Endothelial cell (in vitro differentiated cells): ENCODE measurements around the gene HDGFL2. TPM values are rescaled to one million over a fixed set of nuclear protein-coding genes. Genes with fewer than 3 reads are reported as not detected.

ENCODE experiments used
- DNase-seq: peaks from one replicate; pipeline ENCODE4 v3.0.0; 2021; ENCODE audit warnings: low spot score
- H3K27ac Mint-ChIP-seq: one replicate; pipeline ENCODE4 v1.8.0; 2021; ENCODE audit warnings: mixed read lengths, inconsistent platforms; ENCODE audit not compliant: unreplicated experiment
- H3K27me3 Mint-ChIP-seq: one replicate; pipeline ENCODE4 v1.8.0; 2021; ENCODE audit warnings: mild to moderate bottlenecking, moderate library complexity, mixed read lengths, inconsistent platforms; ENCODE audit not compliant: unreplicated experiment
- H3K36me3 Mint-ChIP-seq: one replicate; pipeline ENCODE4 v1.8.0; 2021; ENCODE audit warnings: mild to moderate bottlenecking, low read depth, mixed read lengths, inconsistent platforms; ENCODE audit not compliant: unreplicated experiment
- H3K4me1 Mint-ChIP-seq: one replicate; pipeline ENCODE4 v1.8.0; 2021; ENCODE audit warnings: mild to moderate bottlenecking, mixed read lengths, inconsistent platforms; ENCODE audit not compliant: unreplicated experiment
- H3K4me3 Mint-ChIP-seq: one replicate; pipeline ENCODE4 v1.8.0; 2021; ENCODE audit warnings: mild to moderate bottlenecking, mixed read lengths, inconsistent platforms; ENCODE audit not compliant: unreplicated experiment
- H3K9me3 Mint-ChIP-seq: one replicate; pipeline ENCODE4 v1.8.0; 2021; ENCODE audit warnings: mixed read lengths, inconsistent platforms; ENCODE audit not compliant: unreplicated experiment
- microRNA-seq: library from miRNA; unstranded; fragments of <30 nt; microRNA quantifications from one replicate; pipeline ENCODE4, GENCODE V29; 2020; ENCODE audit not compliant: unreplicated experiment
- total RNA-seq: library from RNA; stranded (reverse); fragmentation: NEBNext Ultra II Directional; extraction: Animal tissue kit (Norgen Biotek cat#: 25700); gene quantifications from one replicate; pipeline ENCODE4 v1.2.1, GENCODE V29; 2021; ENCODE audit not compliant: unreplicated experiment
- TF ChIP-seq, protein P1 (sequence below): fragments of 200-600 bp; sonication (generic); IDR thresholded peaks from one replicate; pipeline ENCODE4 v1.5.0; 2021; ENCODE audit warnings: antibody characterized with exemption; ENCODE audit not compliant: unreplicated experiment

HDGFL2 gene
- total RNA-seq, 1 donor from 2014 or later: 107 TPM

DNA sequence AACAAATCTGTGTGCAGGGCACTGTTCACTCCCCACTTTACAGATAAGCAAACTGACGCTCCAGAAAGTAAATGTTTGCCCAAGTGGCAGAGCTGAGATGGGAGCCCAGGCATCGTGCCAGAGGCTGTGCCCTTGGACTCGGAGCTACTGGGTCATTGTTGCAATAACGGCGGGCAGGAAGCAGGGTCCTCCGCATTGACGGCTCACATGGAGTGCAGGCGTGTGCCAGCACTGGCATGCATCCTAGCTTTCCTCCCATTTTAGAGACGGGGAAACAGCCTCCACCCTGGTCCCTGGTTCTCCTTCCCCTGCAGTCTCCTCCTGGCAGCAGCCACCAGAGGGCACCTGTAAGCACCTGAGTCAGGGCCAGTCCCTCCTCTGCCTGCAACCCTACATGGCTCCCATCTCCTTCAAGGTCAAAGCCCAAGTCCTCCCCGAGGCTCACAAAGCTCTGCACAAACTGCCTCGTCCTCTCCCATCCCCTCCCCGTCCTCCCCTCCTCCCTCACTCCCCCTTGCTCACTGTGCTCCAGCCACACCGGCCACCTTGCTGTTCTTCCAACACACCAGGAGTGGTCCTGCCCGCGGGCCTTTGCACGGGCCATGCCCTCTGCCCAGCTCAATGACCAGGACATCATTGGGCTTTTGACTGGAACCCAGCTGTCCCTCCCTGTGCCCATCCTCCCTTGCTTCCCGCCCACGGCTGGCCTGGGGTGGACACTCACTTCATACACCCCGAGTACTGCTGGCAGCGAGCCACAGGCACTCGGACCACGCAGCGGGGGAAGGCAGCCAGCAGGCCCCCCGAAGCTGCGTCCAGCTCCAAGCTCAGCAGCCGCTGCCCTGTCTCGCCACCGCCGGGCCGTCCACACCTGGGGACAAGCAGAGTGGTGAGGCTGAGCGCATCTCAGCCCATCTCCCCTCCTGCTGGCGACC is 75.5 kb downstream of the HDGFL2 start:
- Mint-ChIP-seq H3K36me3 (peaks cover 17% of the 10 kb centered on the region), H3K4me3 (no peak overlapping the region), H3K27me3 (peaks cover 5% of the 10 kb centered on the region), H3K9me3 (no peaks in the 10 kb centered on the region), H3K27ac (no peak overlapping the region), H3K4me1 (peaks cover 3% of the 10 kb centered on the region)
- TF ChIP-seq, protein P1, sequence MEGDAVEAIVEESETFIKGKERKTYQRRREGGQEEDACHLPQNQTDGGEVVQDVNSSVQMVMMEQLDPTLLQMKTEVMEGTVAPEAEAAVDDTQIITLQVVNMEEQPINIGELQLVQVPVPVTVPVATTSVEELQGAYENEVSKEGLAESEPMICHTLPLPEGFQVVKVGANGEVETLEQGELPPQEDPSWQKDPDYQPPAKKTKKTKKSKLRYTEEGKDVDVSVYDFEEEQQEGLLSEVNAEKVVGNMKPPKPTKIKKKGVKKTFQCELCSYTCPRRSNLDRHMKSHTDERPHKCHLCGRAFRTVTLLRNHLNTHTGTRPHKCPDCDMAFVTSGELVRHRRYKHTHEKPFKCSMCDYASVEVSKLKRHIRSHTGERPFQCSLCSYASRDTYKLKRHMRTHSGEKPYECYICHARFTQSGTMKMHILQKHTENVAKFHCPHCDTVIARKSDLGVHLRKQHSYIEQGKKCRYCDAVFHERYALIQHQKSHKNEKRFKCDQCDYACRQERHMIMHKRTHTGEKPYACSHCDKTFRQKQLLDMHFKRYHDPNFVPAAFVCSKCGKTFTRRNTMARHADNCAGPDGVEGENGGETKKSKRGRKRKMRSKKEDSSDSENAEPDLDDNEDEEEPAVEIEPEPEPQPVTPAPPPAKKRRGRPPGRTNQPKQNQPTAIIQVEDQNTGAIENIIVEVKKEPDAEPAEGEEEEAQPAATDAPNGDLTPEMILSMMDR: no peak
- no peak for DNase-seq

DNA sequence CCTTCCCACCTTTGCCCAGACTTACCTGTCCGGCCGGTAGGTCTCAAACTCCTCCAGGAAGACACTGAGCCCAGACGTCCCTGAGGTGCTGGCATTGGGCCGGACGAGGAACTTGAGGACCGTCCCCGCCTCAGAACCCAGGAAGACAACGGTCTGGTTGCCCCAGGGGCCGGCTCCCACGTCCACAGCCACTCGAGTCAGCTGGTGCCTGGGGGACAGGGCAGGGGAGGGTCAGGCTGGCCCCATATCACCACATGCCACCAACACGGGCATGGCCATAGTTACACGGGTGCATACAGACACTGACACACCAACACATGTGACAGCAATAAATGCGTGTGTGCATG is 76.1 kb downstream of the HDGFL2 start:
- TF ChIP-seq, protein P1: no peak
- no peaks in the 10 kb centered on the region for H3K9me3 Mint-ChIP-seq
- H3K27ac Mint-ChIP-seq: no peak overlapping the region
- peaks cover 21% of the 10 kb centered on the region for H3K36me3 Mint-ChIP-seq
- H3K4me1 Mint-ChIP-seq: peaks cover 6% of the 10 kb centered on the region
- peaks cover 7% of the 10 kb centered on the region for H3K27me3 Mint-ChIP-seq
- no peak overlapping the region for H3K4me3 Mint-ChIP-seq
- DNase-seq: no peak

DNA sequence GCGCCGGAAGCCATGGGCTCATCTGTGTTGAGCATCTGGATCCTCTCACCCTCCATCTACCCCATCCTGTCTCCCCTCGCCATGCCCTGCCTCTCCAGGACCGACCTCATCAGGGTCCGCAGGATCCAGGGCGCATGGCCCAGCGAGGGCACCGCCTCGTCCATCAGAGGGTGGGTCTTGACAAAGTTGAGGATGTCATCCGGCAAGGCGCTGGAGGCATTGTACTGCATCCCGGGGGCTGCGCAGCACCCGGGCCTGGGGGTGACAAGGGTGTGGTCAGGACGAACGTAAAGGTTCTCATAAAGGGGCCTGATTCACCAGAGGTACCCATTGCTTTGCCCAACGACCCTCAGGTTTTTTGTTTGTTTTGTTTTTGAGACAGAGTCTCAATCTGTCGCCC is 77.9 kb downstream of the HDGFL2 start:
- Mint-ChIP-seq H3K9me3 (no peaks in the 10 kb centered on the region), H3K27me3 (peaks cover 8% of the 10 kb centered on the region), H3K4me1 (peaks cover 6% of the 10 kb centered on the region), H3K36me3 (peaks cover 32% of the 10 kb centered on the region), H3K4me3 (peak overlapping the region; percentile 67), H3K27ac (no peak overlapping the region)
- DNase-seq: no peak
- TF ChIP-seq, protein P1: no peak

DNA sequence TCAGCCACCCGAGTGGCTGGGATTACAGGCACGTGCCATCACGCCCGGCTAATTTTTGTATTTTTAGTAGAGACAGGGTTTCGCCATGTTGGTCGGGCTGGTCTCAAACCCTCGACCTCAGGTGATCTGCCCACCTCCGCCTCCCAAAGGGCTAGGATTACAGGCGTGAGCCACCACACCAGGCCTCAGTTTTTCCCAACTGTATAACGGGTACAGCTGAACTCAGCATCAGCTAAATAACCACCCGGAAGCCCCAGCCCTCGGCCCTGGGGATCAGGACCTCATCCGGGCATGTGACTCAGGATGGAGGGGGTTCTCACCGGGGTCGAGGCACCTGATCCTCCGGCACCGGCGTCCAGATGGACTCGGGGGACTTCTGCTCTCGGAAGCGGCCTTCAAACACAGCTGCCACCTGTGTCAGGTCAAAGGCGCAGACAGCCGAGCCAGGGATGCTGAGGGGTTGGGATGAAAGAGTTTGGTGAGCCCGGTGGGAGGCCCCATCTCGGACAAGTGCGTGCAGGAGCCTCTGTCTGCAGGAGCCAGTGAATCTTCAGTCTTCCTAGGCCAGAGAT is 78.5 kb downstream of the HDGFL2 start:
- TF ChIP-seq, protein P1: no peak
- H3K4me3 Mint-ChIP-seq: no peak overlapping the region
- peaks cover 6% of the 10 kb centered on the region for H3K4me1 Mint-ChIP-seq
- H3K36me3 Mint-ChIP-seq: peaks cover 32% of the 10 kb centered on the region
- no peaks in the 10 kb centered on the region for H3K9me3 Mint-ChIP-seq
- no peak overlapping the region for H3K27ac Mint-ChIP-seq
- no peak for DNase-seq
- peaks cover 8% of the 10 kb centered on the region for H3K27me3 Mint-ChIP-seq

Small RNAs within 50 kb of the gene (microRNA-seq; reads per million reads assigned to microRNA genes)
- gene MIR4746: 10.6 reads per million, percentile 59 among the genes with 10 or more reads in this experiment

Other genes starting within 250 kb of the HDGFL2 start
- 9.7 TPM for gene EBI3, start 242.8 kb upstream of the HDGFL2 start, total RNA-seq
- gene YJU2, start 225.2 kb upstream of the HDGFL2 start, total RNA-seq: 15.4 TPM
- gene SHD, start 193.0 kb upstream of the HDGFL2 start, total RNA-seq: 0.90 TPM
- gene TMIGD2, start 169.9 kb upstream of the HDGFL2 start, total RNA-seq: not detected
- gene FSD1, start 167.7 kb upstream of the HDGFL2 start, total RNA-seq: 19.0 TPM
- 66.2 TPM for gene STAP2, start 133.5 kb upstream of the HDGFL2 start, total RNA-seq
- 18.3 TPM for gene MPND, start 128.7 kb upstream of the HDGFL2 start, total RNA-seq
- 128 TPM for gene SH3GL1, start 71.8 kb upstream of the HDGFL2 start, total RNA-seq
- gene CHAF1A, start 69.7 kb upstream of the HDGFL2 start, total RNA-seq: 29.8 TPM
- gene UBXN6, start 14.5 kb upstream of the HDGFL2 start, total RNA-seq: 45.7 TPM
- gene PLIN4, start 46.2 kb downstream of the HDGFL2 start, total RNA-seq: 0.13 TPM
- 0.64 TPM for gene PLIN5, start 62.9 kb downstream of the HDGFL2 start, total RNA-seq
- gene LRG1, start 67.7 kb downstream of the HDGFL2 start, total RNA-seq: 2.2 TPM
- gene SEMA6B, start 87.4 kb downstream of the HDGFL2 start, total RNA-seq: 43.7 TPM
- 60.1 TPM for gene TNFAIP8L1, start 167.2 kb downstream of the HDGFL2 start, total RNA-seq
- 112 TPM for gene MYDGF, start 198.0 kb downstream of the HDGFL2 start, total RNA-seq